SK-N-MC (cell line): ENCODE results near the gene RCSD1.

Experiments
- EZH2 ChIP-seq: fragments of 200-600 bp; sonication (generic); IDR thresholded peaks from one replicate; pipeline ENCODE4 v1.6.1; 2017; ENCODE audit warnings: antibody characterized with exemption
- FOXP2 ChIP-seq: optimal IDR thresholded peaks from 2 replicates; pipeline ENCODE3; 2011; ENCODE audit warnings: mild to moderate bottlenecking, moderate library complexity; ENCODE audit not compliant: insufficient read depth; ENCODE audit errors: extremely low read length, control extremely low read depth
- POLR2AphosphoS5 ChIP-seq: IDR thresholded peaks from 2 replicates; pipeline ENCODE4 v1.6.1; 2012; ENCODE audit warnings: mild to moderate bottlenecking, low read depth, low read length, borderline replicate concordance

DNA sequence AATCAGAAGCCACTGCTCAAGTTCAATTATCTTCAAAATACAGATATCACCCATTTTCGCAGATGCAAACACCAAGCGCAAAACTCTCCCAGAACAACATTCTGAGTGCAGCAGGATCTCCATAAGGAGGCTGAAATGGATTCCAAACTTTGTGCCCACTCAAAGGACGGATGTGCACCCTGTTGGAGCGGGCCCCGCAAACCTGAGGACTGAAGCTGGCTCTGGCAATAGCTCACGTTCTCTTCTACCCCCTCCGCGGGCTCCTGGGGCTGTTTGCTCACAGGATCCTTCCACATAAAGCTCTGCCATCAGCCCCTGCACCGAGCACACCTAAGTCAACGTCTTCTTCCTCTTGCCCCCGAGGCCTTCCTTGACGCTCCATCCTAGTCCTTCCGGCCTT lies 11.7 kb upstream of the RCSD1 start:
- TF ChIP-seq POLR2AphosphoS5: no peak
- no peak for TF ChIP-seq EZH2
- no peak for TF ChIP-seq FOXP2
